Measurements from ENCODE around the gene EIF2AK3.

- TF ChIP-seq TAF1 (IDR thresholded peaks at IDR 0.05; ENCODE audit: borderline replicate concordance, low read depth, low read length): no peak
- TF ChIP-seq POLR2A (IDR thresholded peaks at IDR 0.05; ENCODE audit: low read depth, low read length): no peak
- TF ChIP-seq POLR2AphosphoS5 (IDR thresholded peaks at IDR 0.05; ENCODE audit: low read depth, low read length): no peak
Measured at GRCh38 chr2:88597168-88597567, 30.1 kb downstream of the EIF2AK3 start.

Measured in GM12892 (cell line).